Medulla oblongata (tissue), 1 donor: ENCODE results near the gene GPR149.
A peak's percentile ranks its signal among the peaks of the same experiment; 100 is the strongest.
"Not testable (repeated sequence)": the region's sequence is repeated elsewhere in the genome, so short reads cannot be mapped to it uniquely, and the experiment has no call there.

ENCODE experiments used
- DNase-seq: peaks from one replicate; pipeline ENCODE4 v3.0.0-alpha.2; 2015; ENCODE audit errors: extremely low spot score

GPR149 gene

GRCh38 chr3:154430014-154430413 is at the start of gene GPR149:
GPR149 (minus strand) TSS chr3:154430190; CDS start chr3:154429615, 575 bp downstream.
- no peak for DNase-seq

- DNase-seq: no peak
Observed at GRCh38 chr3:154473769-154474168, 43.8 kb upstream of the GPR149 start.

GRCh38 chr3:154469585-154469984 is 39.6 kb upstream of the GPR149 start:
- no peak for DNase-seq

- no peak for DNase-seq
Observed at GRCh38 chr3:154464440-154465190, 34.6 kb upstream of the GPR149 start.

- no peak for DNase-seq
Observed at GRCh38 chr3:154458560-154458959, 28.6 kb upstream of the GPR149 start.

- not testable (repeated sequence) for DNase-seq
Observed at GRCh38 chr3:154439081-154439480, 9.1 kb upstream of the GPR149 start.

- no peak for DNase-seq
Observed at GRCh38 chr3:154431043-154431442, 1.1 kb upstream of the GPR149 start.

GRCh38 chr3:154428286-154429206 is 1.4 kb downstream of the GPR149 start:
- no peak for DNase-seq

GRCh38 chr3:154427685-154428285 is 2.2 kb downstream of the GPR149 start:
- DNase-seq: no peak

DNA sequence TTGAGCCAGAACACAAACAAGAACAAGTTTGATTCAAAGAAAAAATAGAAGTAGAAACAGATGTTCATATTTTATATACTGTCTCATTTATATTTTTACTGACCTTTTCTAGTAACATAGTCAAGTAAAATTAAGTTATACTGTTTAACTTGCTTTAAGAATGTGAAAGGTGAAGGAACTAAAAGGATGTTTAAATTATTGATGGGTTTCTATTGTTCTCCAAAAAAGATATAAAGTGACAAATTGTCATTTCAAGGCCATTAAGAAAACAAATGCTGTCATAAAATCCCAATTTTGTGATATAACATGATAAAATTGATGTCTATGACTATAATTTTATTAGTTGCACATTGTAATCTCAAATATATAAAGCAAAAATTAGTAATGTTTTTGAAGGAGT is 7.3 kb downstream of the GPR149 start:
- no peak for DNase-seq

DNA sequence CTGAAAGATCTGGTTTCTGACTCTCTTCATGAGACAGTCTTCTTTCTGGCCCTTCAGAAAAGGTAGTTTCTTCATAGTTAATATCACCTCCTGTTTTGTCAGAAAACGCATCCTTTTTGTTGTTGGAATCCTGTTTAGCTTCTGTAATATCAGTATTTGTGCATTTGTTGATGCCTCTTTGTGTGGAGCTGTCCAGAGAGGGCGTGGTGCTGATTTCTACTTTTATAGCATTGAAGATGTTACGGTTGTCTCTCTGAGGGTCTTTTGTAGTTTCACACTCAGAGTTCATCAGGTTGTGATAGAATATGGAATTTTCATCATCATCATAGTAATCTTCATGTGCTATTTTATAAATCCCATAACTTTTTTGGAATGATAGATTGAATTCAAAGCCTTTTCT is 8.9 kb downstream of the GPR149 start:
- no peak for DNase-seq

DNA sequence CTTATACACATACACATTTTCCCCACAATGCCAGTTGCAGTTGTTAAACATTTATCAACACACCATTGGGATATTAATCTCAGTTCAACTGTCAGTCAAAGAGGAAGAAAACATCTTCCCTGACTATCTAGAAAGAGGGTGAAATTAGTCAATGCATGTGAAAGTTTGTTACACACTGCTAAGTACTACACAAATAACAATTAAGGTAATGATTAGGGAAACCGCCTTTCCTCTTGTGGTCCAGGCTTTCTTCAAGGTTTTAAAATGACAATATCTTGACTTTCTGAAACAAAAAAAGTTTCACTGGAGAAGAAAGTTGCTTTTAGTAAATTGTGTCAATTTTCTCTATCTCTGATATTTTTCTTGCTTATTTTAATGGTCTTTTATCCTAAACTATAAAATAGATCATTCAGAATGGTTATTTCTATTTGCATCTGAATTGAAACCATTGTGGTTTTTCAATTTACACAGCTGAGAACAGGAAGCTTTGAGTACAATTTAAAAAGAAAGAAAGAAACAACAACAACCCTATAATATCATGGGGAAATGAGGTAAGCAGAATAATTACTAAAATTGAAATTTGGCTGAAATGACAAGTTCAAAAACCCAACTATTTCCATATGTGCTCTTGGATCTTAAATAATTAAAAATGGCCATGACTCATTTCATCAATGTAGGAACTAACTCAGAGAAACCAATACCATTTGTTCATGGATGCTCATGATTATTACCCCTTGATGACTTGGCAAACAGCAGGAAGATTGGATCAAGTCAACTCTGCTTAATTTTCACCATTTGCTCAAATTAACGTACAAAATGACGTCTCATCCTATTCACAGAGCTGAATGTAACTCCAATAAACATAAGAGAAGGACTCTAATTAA is 31.7 kb downstream of the GPR149 start:
- no peak for DNase-seq

DNA sequence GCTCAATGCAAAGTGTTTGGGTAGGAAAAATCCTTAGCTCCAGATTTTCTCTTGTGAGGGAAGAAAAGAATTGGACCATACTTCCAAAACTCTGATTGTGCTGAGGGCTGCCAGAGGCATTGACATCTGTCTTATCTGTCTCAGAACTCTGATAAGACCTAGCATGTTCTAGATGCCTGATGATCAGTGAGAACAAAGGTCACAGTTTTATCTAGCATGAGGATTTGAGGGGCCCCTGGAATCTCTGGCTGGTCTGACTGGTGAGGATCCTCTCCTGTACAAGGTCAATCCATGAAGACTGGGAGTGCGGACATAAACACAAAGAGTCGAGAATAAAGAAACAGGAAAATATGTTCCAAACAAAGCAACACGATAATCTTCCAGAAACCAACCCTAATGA is 40.1 kb downstream of the GPR149 start:
- DNase-seq: no peak

DNA sequence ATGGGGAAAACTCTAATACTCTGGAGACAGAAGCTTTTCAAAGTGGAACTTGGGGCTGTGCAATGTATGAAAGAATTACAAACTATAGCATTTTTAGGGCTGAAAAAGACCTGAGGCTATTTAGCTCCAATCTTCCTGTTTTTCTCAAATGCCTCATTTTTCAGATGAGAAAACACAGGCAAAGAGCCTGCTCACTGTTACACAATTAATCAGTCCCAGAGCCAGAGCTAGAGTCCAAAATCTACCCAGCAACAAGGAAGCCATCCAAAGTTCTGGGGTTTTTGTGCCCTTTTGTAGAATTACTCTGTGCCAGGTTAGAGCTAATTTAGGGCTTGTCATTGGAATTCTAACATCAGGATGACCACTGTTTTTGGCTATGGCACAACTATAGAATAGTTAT is 45.5 kb downstream of the GPR149 start:
- DNase-seq: peak; percentile 62

DNA sequence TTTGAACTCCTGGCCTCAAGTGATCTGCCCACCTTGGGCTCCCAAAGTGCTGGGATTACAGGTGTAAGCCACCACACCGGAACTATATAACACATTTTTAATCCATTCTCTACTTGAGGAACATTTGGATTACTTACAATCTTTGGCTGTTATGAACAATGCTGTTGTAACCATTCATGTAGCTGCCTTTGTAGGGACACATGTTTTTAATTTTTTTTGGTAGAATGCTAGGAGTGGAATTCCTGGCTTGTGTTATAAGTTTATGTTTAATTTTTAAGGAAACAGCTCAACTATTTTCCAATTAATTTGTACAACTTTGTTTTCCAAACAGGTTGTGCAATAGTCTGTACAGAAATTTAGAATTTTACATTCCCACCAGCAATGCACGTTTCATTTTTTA is 51.7 kb downstream of the GPR149 start:
- no peak for DNase-seq

DNA sequence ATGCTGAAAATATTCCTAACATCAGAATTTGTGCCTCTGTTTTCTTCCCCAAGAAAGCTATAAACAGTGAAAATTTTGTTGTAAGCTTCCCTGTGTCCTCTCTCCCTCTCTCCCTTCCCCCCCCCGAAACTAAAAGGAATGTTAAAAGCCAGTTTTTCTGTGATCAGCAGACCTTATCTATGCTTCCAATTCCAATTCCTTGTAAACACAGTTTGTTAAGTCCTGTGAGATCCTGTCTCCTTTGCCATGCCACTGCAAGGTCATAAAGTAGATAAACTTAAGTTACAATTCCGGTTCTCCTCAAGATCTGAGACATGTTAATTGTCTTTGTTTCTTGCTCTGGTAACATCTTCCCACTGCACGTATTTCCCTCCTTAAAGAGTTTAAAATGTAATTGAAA is 62.8 kb downstream of the GPR149 start:
- no peak for DNase-seq

DNA sequence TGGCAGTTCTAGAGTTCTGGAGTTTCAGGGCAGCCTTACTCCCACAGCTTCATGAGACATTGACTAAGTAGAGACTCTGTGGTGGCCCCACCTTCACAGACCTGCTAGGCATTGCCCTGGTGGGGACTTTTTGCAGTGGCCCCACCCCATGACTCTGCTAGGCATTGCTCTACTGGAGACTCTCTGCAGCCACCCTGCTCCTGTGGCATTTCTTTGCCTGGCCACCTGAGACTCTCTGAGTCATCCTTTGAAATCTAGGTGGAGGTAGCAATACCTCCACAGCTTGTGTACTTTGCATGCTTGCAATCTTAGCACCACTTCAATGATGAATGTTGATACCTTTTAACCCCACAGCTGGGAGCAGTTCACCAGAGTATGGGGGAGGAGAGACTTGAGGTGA is 65.1 kb downstream of the GPR149 start:
- DNase-seq: no peak

GRCh38 chr3:154361099-154361498 is 68.9 kb downstream of the GPR149 start:
- DNase-seq: no peak

DNA sequence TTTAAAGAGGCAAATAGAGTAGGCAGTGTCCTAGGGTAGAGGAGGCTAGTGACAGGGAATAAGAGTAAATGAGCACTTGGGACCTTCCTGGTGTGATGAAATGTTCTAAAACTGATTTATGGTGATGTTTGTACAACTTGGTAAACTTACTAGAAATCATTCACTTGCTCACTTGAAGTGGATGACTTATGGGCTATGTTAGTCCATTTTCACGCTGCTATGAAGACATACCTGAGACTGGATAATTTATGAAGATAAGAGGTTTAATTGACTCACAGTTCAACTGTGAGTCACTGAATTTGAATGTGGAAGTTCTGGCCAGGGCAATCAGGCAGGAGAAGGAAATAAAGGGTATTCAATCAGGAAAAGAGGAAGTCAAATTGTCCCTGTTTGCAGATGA is 74.0 kb downstream of the GPR149 start:
- no peak for DNase-seq

GRCh38 chr3:154349223-154349622 is 80.8 kb downstream of the GPR149 start:
- no peak for DNase-seq

DNA sequence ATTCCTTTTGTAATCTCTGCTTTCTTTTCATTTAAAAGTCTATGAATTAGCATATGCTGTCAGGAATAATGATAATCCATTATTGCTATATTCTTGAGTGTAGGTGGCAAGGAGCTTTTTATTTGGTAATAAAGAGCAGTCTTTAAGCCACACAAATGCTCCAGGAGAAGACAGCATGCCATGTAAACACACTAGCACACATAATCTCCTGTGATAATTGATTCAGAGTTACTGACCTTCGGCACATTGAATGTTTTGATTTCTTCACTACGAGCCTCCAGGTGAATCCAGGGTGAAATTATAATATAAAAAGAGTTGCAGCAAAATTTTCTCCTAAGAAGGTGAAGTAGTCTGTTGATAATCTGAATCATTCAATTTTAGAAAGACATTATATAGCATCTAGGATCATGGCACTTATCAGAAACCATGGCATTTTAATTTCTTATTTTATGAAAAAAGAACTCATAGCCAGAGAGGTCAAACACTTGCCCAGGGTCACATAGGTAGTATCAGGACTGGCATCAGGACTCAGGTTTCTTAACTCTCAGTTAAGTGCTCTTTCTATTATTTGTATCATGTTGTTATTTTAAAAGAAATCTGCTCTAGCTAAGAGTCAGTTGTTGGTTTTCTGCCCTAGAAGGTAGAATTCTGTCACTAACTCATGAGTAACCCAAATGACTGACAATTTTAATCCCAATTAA is 84.4 kb downstream of the GPR149 start:
- DNase-seq: no peak
